GM10847 (cell line): Measurements from ENCODE around the gene NMT2.

Experiments used
- POLR2A ChIP-seq: IDR thresholded peaks from 2 replicates; pipeline ENCODE4 v1.6.1; 2011; ENCODE audit not compliant: insufficient read length; ENCODE audit errors: extremely low read depth

NMT2 gene

GRCh38 chr10:15088428-15089261 lies 79.8 kb downstream of the NMT2 start, which contains the start of gene ACBD7:
ACBD7 (minus strand) TSS chr10:15088776; CDS start chr10:15088728, 48 bp downstream.
- no peak for TF ChIP-seq POLR2A

GRCh38 chr10:15084502-15084922 lies 84.0 kb downstream of the NMT2 start:
- no peak for TF ChIP-seq POLR2A

GRCh38 chr10:15083674-15084501 lies 84.6 kb downstream of the NMT2 start:
- TF ChIP-seq POLR2A: no peak

- TF ChIP-seq POLR2A: no peak
Measured at GRCh38 chr10:15075421-15075820, 93.1 kb downstream of the NMT2 start.

- no peak for TF ChIP-seq POLR2A
Measured at GRCh38 chr10:15072358-15072757, 96.1 kb downstream of the NMT2 start.

GRCh38 chr10:15069230-15069629 lies 99.3 kb downstream of the NMT2 start:
- TF ChIP-seq POLR2A: no peak

- no peak for TF ChIP-seq POLR2A
Measured at GRCh38 chr10:15068802-15069201, 99.7 kb downstream of the NMT2 start.

GRCh38 chr10:15067154-15067553 lies 101.3 kb downstream of the NMT2 start:
- no peak for TF ChIP-seq POLR2A

GRCh38 chr10:15060638-15061037 lies 107.9 kb downstream of the NMT2 start:
- no peak for TF ChIP-seq POLR2A

GRCh38 chr10:15059914-15060313 lies 108.6 kb downstream of the NMT2 start:
- no peak for TF ChIP-seq POLR2A

- no peak for TF ChIP-seq POLR2A
Measured at GRCh38 chr10:15058689-15059088, 109.8 kb downstream of the NMT2 start.
